GM12892 (cell line): ENCODE data around the gene EPB41L2.

Source experiments
- POLR2A ChIP-seq: IDR thresholded peaks from 2 replicates; pipeline ENCODE4 v1.6.1; 2011; ENCODE audit warnings: low read depth, low read length, control low read depth
- POLR2AphosphoS5 ChIP-seq: IDR thresholded peaks from 2 replicates; pipeline ENCODE4 v1.6.1; 2011; ENCODE audit warnings: low read depth, low read length, control low read depth
- TAF1 ChIP-seq: IDR thresholded peaks from 2 replicates; pipeline ENCODE4 v1.6.1; 2011; ENCODE audit warnings: low read depth, mild to moderate bottlenecking, control low read depth, low read length, borderline replicate concordance

DNA sequence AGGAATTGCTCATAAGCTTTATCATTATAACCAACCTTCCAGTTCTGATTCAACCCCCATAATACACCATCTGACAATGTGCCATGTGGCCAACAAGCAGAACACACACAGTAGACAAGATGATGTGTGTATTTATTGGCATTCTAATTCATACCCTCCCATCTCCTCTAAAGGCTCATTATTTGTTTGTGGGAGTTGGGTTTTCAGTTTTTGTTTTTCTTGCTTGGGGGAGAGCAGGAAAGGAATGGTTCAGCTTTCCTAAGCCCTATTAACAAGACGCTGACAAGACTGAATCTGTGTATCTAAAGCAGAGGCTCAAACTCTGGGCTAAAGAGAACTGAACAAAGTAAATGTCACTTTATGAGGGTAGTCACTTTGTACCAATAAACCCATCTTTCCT is 36.8 kb downstream of the EPB41L2 start:
- TF ChIP-seq POLR2A (no peak), POLR2AphosphoS5 (no peak), TAF1 (no peak)
